Mesendoderm (in vitro differentiated cells): ENCODE results near the gene HID1.
"Not testable (repeated sequence)": the region's sequence is repeated elsewhere in the genome, so short reads cannot be mapped to it uniquely, and the experiment has no call there.

Source experiments
- DNase-seq: peaks from one replicate; pipeline ENCODE4 v3.0.0; 2013
- H2AK5ac ChIP-seq: 2 replicates; pipeline ENCODE4 v1.6.1; 2013; ENCODE audit warnings: low read length, inconsistent platforms
- H2BK120ac ChIP-seq: 2 replicates; pipeline ENCODE4 v1.6.1; 2013; ENCODE audit warnings: low read depth, mild to moderate bottlenecking, low read length, moderate library complexity, mixed read lengths
- H2BK15ac ChIP-seq: replicated peaks from 2 replicates; pipeline ENCODE4 v1.6.1; 2013; ENCODE audit warnings: low read depth, mild to moderate bottlenecking, moderate library complexity
- H2BK5ac ChIP-seq: 2 replicates; pipeline ENCODE4 v1.6.1; 2013; ENCODE audit warnings: low read length, inconsistent platforms
- H3K18ac ChIP-seq: 2 replicates; pipeline ENCODE4 v1.6.1; 2013; ENCODE audit warnings: mild to moderate bottlenecking, low read length, mixed read lengths
- H3K23ac ChIP-seq: one replicate; pipeline ENCODE4 v1.6.1; 2013; ENCODE audit warnings: low read length
- H3K27ac ChIP-seq: 2 replicates; pipeline ENCODE4 v1.5.1; 2013; ENCODE audit warnings: low read depth, mild to moderate bottlenecking, inconsistent platforms, low read length, moderate library complexity
- H3K27me3 ChIP-seq: 2 replicates; pipeline ENCODE4 v1.6.1; 2013; ENCODE audit warnings: low read length, control low read depth, mild to moderate bottlenecking, inconsistent platforms; ENCODE audit not compliant: insufficient read depth, poor library complexity
- H3K36me3 ChIP-seq: 2 replicates; pipeline ENCODE4 v1.6.1; 2013; ENCODE audit warnings: low read length, inconsistent platforms; ENCODE audit not compliant: control insufficient read depth, insufficient read depth
- H3K4ac ChIP-seq: one replicate; pipeline ENCODE4 v1.6.1; 2013; ENCODE audit warnings: low read depth, mild to moderate bottlenecking, low read length, moderate library complexity
- H3K4me1 ChIP-seq: 2 replicates; pipeline ENCODE4 v1.6.1; 2013; ENCODE audit warnings: low read depth, low read length, inconsistent platforms; ENCODE audit not compliant: control insufficient read depth
- H3K4me2 ChIP-seq: 2 replicates; pipeline ENCODE4 v1.6.1; 2013; ENCODE audit warnings: low read length
- H3K4me3 ChIP-seq: 2 replicates; pipeline ENCODE4 v1.5.1; 2013; ENCODE audit warnings: mild to moderate bottlenecking, low read length
- H3K56ac ChIP-seq: one replicate; pipeline ENCODE4 v1.6.1; 2013; ENCODE audit warnings: low read length
- H3K79me1 ChIP-seq: 2 replicates; pipeline ENCODE4 v1.6.1; 2013; ENCODE audit warnings: low read length, inconsistent platforms
- H3K79me2 ChIP-seq: 2 replicates; pipeline ENCODE4 v1.6.1; 2013; ENCODE audit warnings: mild to moderate bottlenecking, low read length; ENCODE audit not compliant: control insufficient read depth, insufficient read depth
- H3K9ac ChIP-seq: 2 replicates; pipeline ENCODE4 v1.6.1; 2013; ENCODE audit warnings: low read length, inconsistent platforms
- H4K5ac ChIP-seq: one replicate; pipeline ENCODE4 v1.6.1; 2013; ENCODE audit warnings: low read length
- H4K8ac ChIP-seq: one replicate; pipeline ENCODE4 v1.6.1; 2013; ENCODE audit warnings: low read depth, mild to moderate bottlenecking, control low read depth, low read length, moderate library complexity
- WGBS: extraction: QIAGEN DNeasy Blood & Tissue Kit; methylation state at CpG from one replicate; pipeline ENCODE4 v1.1.7; 2013; ENCODE audit warnings: low lambda C conversion rate, missing lambda C conversion rate; ENCODE audit not compliant: insufficient coverage; ENCODE audit errors: extremely low coverage; 5-methylcytosine and 5-hydroxymethylcytosine counted together

HID1 gene

DNA sequence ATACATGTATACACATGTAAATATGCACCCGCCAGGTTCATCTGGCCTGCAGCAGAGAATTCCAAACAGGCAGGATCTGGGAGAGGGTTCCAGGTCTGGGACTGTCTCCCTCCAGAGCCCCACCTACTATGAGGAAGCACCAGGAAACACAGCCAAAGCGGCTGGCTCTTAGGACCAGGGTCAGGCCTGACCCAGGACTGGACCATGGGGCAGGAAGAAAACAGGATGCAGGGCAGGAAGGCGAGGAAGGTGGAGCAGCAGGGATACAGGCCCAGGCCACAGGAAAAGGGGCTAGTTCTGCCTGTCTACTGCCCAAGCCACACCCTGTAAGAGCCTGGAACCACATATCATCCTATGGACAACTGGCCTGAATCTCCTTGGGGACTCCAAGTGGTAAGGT is 2.2 kb downstream of the HID1 start:
- H3K27me3 ChIP-seq, result peaks cover 6% of the 10 kb centered on the region

DNA sequence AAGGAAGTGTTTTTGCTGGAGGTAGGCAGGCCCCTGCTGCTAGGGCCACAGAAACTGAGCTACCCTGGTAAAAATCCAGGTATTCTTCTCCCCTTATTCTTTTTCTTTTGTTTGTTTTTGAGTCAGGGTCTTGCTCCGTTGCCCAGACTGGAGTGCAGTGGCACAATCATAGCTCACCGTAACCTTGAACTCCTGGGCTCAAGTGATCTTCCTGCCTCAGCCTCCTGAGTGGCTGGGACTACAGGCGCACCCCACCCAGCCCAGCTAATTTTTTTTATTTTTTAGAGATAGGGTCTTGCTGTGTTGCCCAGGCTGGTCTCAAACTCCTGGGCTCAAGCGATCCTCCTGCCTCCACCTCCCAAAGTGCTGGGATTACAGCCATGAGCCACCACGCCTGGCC is 3.1 kb downstream of the HID1 start:
- H2AK5ac ChIP-seq, H2BK15ac ChIP-seq, H3K27ac ChIP-seq, H4K8ac ChIP-seq, H3K9ac ChIP-seq, H3K79me2 ChIP-seq, H3K4ac ChIP-seq, H3K4me1 ChIP-seq, H3K56ac ChIP-seq, H2BK120ac ChIP-seq, H2BK5ac ChIP-seq, DNase-seq, H3K27me3 ChIP-seq, H3K18ac ChIP-seq, H3K4me2 ChIP-seq, H3K79me1 ChIP-seq, H4K5ac ChIP-seq, H3K23ac ChIP-seq, H3K4me3 ChIP-seq, H3K36me3 ChIP-seq: not testable (repeated sequence)
- no CpG with 5 or more reads among the region's 5 CpGs for WGBS

More for the DNA sequence above, 2.2 kb downstream of the HID1 start:
- Histone ChIP-seq H2BK120ac (no peak overlapping the region), H3K23ac (no peak overlapping the region), H3K18ac (no peak overlapping the region), H3K79me1 (no peaks in the 10 kb centered on the region), H3K4me2 (no peak overlapping the region), H3K4me1 (peaks cover 3% of the 10 kb centered on the region), H4K8ac (no peak overlapping the region), H3K4me3 (no peak overlapping the region), H4K5ac (no peak overlapping the region), H3K9ac (no peak overlapping the region), H2BK15ac (no peak overlapping the region), H2AK5ac (no peak overlapping the region), H3K56ac (no peak overlapping the region), H3K27ac (no peak overlapping the region), H3K79me2 (no peaks in the 10 kb centered on the region), H3K4ac (no peak overlapping the region), H2BK5ac (no peak overlapping the region), H3K36me3 (no peaks in the 10 kb centered on the region)
- no CpG with 5 or more reads among the region's 3 CpGs for WGBS
- DNase-seq, result no peak

DNA sequence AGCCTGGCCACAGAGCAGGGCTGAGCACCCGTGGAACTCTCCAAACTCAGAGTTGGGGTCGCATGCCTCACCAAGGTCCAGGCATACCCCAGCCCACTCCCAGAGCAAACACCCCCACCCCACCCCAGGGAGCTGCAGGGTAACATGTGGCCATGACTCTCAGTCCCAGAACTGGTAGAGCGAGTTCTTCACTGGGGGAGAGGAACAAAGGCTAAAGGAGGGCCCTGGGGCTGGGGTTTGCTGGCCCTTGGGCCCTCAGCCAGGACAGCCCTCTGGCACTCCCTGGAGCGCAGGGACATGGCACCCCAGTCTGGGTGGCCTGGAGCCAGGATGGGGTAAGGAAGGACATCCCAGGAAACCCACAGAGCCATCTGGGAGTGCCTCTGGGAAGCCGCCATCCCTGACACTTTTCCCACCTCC is 4.2 kb downstream of the HID1 start:
- no CpG with 5 or more reads among the region's 5 CpGs for WGBS
- no peak overlapping the region for H2BK120ac ChIP-seq
- H2BK15ac ChIP-seq, result no peak overlapping the region

DNA sequence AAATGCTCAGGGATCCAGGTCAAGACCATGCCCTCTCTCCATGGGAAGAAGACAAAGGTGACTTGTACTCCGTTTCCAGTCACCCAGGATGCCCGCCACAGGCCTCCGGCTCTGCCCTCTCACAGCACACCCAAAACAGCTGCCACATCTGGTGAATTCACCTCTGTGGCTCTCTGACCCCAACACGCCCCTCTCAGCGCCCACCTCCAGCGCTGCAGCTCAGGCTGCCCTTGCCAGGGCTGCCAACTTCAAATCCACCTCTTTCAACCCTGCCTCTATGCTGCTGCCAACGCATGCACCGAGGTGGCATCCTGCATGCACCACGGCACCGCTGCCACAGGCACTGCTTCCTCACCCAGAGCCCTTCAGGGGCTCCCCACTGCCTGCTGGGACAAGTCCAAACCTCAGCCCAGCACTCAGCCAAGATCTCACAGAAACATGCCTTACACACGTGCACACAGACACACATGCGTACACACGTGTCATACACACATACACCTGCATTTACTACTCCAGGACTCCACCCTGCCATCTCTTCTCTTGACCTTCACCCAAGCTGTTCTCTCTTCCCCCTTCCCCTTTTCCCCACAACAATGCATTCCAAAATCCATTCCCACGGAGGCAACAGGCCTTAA is 7.5 kb downstream of the HID1 start:
- Histone ChIP-seq H2BK5ac (no peak overlapping the region), H4K5ac (no peak overlapping the region), H3K27ac (no peak overlapping the region), H2BK15ac (no peak overlapping the region), H2BK120ac (no peak overlapping the region), H3K18ac (no peak overlapping the region), H3K79me1 (no peaks in the 10 kb centered on the region), H3K4ac (no peak overlapping the region), H4K8ac (no peak overlapping the region), H3K36me3 (no peaks in the 10 kb centered on the region), H3K9ac (no peak overlapping the region), H3K4me1 (peaks cover 3% of the 10 kb centered on the region), H3K4me2 (no peak overlapping the region), H3K27me3 (no peaks in the 10 kb centered on the region), H3K4me3 (no peak overlapping the region), H2AK5ac (no peak overlapping the region), H3K56ac (no peak overlapping the region), H3K79me2 (no peaks in the 10 kb centered on the region), H3K23ac (no peak overlapping the region)
- no CpG with 5 or more reads among the region's 14 CpGs for WGBS
- DNase-seq, result no peak

More for the DNA sequence above, 4.2 kb downstream of the HID1 start:
- Histone ChIP-seq H4K5ac (no peak overlapping the region), H3K4ac (no peak overlapping the region), H4K8ac (no peak overlapping the region), H2BK5ac (no peak overlapping the region), H3K56ac (peak overlapping the region; percentile 49), H3K36me3 (no peaks in the 10 kb centered on the region), H3K79me1 (no peaks in the 10 kb centered on the region), H3K27me3 (peaks cover 6% of the 10 kb centered on the region), H3K23ac (no peak overlapping the region), H3K18ac (no peak overlapping the region), H3K4me3 (no peak overlapping the region), H3K9ac (no peak overlapping the region), H2AK5ac (no peak overlapping the region), H3K4me2 (no peak overlapping the region), H3K79me2 (no peaks in the 10 kb centered on the region), H3K4me1 (peaks cover 3% of the 10 kb centered on the region), H3K27ac (no peak overlapping the region)
- DNase-seq, result no peak

DNA sequence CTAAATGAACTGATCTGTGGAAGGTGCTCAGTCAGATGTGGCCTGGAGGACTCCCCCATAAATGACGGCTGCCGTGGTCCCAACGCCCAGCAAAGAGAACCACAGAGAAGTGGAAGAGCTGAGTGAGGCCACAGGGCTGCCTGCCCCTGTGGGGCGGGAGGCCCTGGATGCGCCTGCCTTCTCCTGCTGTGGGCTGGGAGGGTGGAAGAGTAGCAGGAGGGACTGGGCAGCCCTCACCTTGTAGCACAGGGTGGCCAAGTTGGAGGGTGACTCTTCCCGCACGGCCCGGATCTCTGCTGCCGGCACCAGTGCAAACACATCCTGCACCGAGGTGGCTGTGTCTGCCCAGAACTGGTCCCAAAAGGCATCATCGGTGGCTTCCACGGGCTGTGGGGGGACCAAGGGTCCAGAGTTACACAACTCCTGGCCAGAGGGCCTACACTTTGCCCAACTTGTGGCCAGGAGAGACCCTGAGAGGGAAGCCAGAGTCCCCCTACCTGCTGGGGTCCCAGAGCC is 8.3 kb downstream of the HID1 start:
- WGBS, result no CpG with 5 or more reads among the region's 12 CpGs
- H3K36me3 ChIP-seq, result no peaks in the 10 kb centered on the region
- no peak overlapping the region for H3K23ac ChIP-seq
- H3K18ac ChIP-seq, result no peak overlapping the region
- H2AK5ac ChIP-seq, result no peak overlapping the region
- H3K27me3 ChIP-seq, result no peaks in the 10 kb centered on the region
- no peak overlapping the region for H3K4me2 ChIP-seq
- DNase-seq, result no peak
- no peak overlapping the region for H3K4ac ChIP-seq
- no peak overlapping the region for H3K4me3 ChIP-seq
- H4K5ac ChIP-seq, result no peak overlapping the region
- no peak overlapping the region for H4K8ac ChIP-seq
- no peak overlapping the region for H2BK5ac ChIP-seq
- no peaks in the 10 kb centered on the region for H3K79me2 ChIP-seq
- H3K4me1 ChIP-seq, result peaks cover 3% of the 10 kb centered on the region
- no peak overlapping the region for H2BK120ac ChIP-seq
- no peak overlapping the region for H3K9ac ChIP-seq
- no peaks in the 10 kb centered on the region for H3K79me1 ChIP-seq
- H3K27ac ChIP-seq, result no peak overlapping the region
- no peak overlapping the region for H2BK15ac ChIP-seq
- no peak overlapping the region for H3K56ac ChIP-seq

DNA sequence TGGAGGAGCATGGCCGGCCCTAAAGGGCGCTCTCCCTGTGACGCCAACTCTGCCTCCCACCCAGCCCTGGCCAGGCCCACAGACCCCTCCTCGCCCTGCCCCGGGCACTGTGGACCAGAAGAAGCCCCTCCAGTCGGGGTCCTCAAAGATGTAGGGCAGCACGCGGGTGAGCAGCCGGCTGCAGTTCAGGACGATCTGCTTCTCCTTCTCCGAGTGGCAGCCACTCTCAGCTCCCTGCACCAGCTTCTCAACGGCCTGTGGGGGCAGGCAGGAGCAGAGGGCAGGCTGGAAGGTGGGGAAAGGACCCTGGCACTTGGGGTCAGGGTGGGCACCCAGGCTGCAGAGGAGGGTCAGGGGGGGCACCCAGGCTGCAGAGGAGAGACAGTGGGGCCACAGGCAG is 8.9 kb downstream of the HID1 start:
- Histone ChIP-seq H3K27me3 (no peaks in the 10 kb centered on the region), H3K23ac (no peak overlapping the region), H3K79me1 (no peaks in the 10 kb centered on the region), H3K4me3 (no peak overlapping the region), H3K79me2 (no peaks in the 10 kb centered on the region), H3K4ac (no peak overlapping the region), H3K36me3 (no peaks in the 10 kb centered on the region), H3K4me2 (no peak overlapping the region), H4K8ac (no peak overlapping the region), H2BK120ac (no peak overlapping the region), H3K9ac (no peak overlapping the region), H2AK5ac (no peak overlapping the region), H3K56ac (no peak overlapping the region), H4K5ac (no peak overlapping the region), H3K4me1 (peaks cover 3% of the 10 kb centered on the region), H3K18ac (no peak overlapping the region), H3K27ac (no peak overlapping the region), H2BK5ac (no peak overlapping the region), H2BK15ac (no peak overlapping the region)
- WGBS, result no CpG with 5 or more reads among the region's 12 CpGs
- peak; percentile 23 for DNase-seq
